Measurements from ENCODE around the gene CYTH3.
A peak's percentile ranks its signal among the peaks of the same experiment; 100 is the strongest.

CYTH3 gene

GRCh38 chr7:6257675-6258074 is 14.7 kb downstream of the CYTH3 start:
- no peak overlapping the region for H3K4me3 ChIP-seq (replicated peaks; ENCODE audit: low read depth, low read length)
- DNase-seq (ENCODE audit: low read depth), result no peak
- TF ChIP-seq CTCF (IDR thresholded peaks at IDR 0.05; ENCODE audit: low read length, missing control alignments), result no peak

GRCh38 chr7:6256677-6257535 is 15.5 kb downstream of the CYTH3 start:
- no peak overlapping the region for H3K4me3 ChIP-seq (replicated peaks; ENCODE audit: low read depth, low read length)
- peak; percentile 66 for DNase-seq (ENCODE audit: low read depth)
- TF ChIP-seq CTCF (IDR thresholded peaks at IDR 0.05; ENCODE audit: low read length, missing control alignments), result no peak

GRCh38 chr7:6256109-6256483 is 16.3 kb downstream of the CYTH3 start:
- peak; percentile 32 for TF ChIP-seq CTCF (IDR thresholded peaks at IDR 0.05; ENCODE audit: low read length, missing control alignments)
- DNase-seq (ENCODE audit: low read depth), result no peak
- H3K4me3 ChIP-seq (replicated peaks; ENCODE audit: low read depth, low read length), result no peak overlapping the region

GRCh38 chr7:6254866-6255265 is 17.6 kb downstream of the CYTH3 start:
- DNase-seq (ENCODE audit: low read depth), result peak; percentile 33
- no peak for TF ChIP-seq CTCF (IDR thresholded peaks at IDR 0.05; ENCODE audit: low read length, missing control alignments)
- H3K4me3 ChIP-seq (replicated peaks; ENCODE audit: low read depth, low read length), result no peak overlapping the region

- TF ChIP-seq CTCF (IDR thresholded peaks at IDR 0.05; ENCODE audit: low read length, missing control alignments), result no peak
- H3K4me3 ChIP-seq (replicated peaks; ENCODE audit: low read depth, low read length), result no peak overlapping the region
- DNase-seq (ENCODE audit: low read depth), result peak; percentile 43
Measured at GRCh38 chr7:6252748-6253147, 19.7 kb downstream of the CYTH3 start.

- H3K4me3 ChIP-seq (replicated peaks; ENCODE audit: low read depth, low read length), result no peak overlapping the region
- peak; percentile 58 for DNase-seq (ENCODE audit: low read depth)
- TF ChIP-seq CTCF (IDR thresholded peaks at IDR 0.05; ENCODE audit: low read length, missing control alignments), result no peak
Measured at GRCh38 chr7:6252341-6252746, 20.1 kb downstream of the CYTH3 start.

GRCh38 chr7:6251653-6252052 is 20.8 kb downstream of the CYTH3 start:
- no peak for TF ChIP-seq CTCF (IDR thresholded peaks at IDR 0.05; ENCODE audit: low read length, missing control alignments)
- DNase-seq (ENCODE audit: low read depth), result no peak
- H3K4me3 ChIP-seq (replicated peaks; ENCODE audit: low read depth, low read length), result no peak overlapping the region

Measured in fibroblast of pulmonary artery (primary cell).